Prostate gland (tissue), 2 donors: Measurements from ENCODE around the gene MVB12B.

Experiments
- POLR2A ChIP-seq: fragments of 450-650 bp; IDR thresholded peaks from one replicate; pipeline ENCODE4 v1.6.1; 2016; ENCODE audit warnings: antibody characterized with exemption, mild to moderate bottlenecking
- POLR2AphosphoS5 ChIP-seq: sonication (generic); formaldehyde crosslinking; IDR thresholded peaks from one replicate; pipeline ENCODE4 v1.6.1; 2017; ENCODE audit warnings: antibody characterized with exemption
- TF ChIP-seq, protein P1 (sequence below), 4 experiments: fragments of 200-600 bp in 2 of 4; fragments of 450-650 bp in 2 of 4; sonication (generic) in 2 of 4; IDR thresholded peaks; 1 replicate in 3 of 4; 2 replicates in 1 of 4; pipeline ENCODE4 v1.5.1; 2016 to 2019; ENCODE audit warnings: antibody characterized with exemption in 4 of 4, mild to moderate bottlenecking in 2 of 4, moderate library complexity in 2 of 4

DNA sequence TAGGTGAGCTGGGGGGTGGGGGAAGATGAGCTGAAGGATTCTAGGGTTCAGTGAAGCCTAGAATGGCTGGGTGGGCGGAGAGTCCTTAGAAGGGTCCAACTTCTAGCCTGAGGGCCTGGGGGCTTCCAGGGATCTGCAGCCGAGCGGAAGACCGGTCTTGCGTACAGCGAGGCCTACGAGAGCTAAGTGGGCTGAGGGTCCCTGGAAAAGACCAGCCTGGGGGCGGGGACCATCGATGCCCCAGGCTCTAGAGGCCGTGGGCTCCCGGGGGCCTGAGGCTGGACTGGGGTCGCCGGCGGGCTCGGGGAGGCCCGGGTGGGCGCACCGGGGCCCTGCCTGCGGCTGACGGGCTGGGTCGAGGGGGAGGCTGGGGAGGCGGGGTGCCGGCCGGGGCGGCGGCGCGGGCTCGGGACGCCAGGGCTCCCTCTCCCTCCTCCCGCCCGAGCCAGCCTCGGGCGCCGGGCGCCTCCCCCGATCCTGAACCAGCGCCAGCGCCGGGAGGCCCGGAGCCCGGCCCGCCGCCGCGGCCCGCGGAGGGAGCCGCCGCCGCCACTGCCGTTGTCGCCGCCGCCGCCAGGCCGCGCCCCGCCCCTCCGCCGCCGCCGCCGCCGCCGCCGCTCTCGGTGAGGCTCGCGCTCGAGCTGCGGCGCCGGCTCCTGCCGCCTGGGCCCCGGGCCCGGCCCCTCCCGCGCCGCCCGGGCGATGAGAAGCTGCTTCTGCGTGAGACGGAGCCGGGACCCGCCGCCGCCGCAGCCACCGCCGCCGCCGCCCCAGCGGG is at the start of gene MVB12B:
- TF ChIP-seq POLR2AphosphoS5 (no peak), POLR2A (no peak)
- TF ChIP-seq, protein P1, sequence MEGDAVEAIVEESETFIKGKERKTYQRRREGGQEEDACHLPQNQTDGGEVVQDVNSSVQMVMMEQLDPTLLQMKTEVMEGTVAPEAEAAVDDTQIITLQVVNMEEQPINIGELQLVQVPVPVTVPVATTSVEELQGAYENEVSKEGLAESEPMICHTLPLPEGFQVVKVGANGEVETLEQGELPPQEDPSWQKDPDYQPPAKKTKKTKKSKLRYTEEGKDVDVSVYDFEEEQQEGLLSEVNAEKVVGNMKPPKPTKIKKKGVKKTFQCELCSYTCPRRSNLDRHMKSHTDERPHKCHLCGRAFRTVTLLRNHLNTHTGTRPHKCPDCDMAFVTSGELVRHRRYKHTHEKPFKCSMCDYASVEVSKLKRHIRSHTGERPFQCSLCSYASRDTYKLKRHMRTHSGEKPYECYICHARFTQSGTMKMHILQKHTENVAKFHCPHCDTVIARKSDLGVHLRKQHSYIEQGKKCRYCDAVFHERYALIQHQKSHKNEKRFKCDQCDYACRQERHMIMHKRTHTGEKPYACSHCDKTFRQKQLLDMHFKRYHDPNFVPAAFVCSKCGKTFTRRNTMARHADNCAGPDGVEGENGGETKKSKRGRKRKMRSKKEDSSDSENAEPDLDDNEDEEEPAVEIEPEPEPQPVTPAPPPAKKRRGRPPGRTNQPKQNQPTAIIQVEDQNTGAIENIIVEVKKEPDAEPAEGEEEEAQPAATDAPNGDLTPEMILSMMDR (IDR thresholded peaks at IDR 0.05) = no peak
